Neuronal stem cell (in vitro differentiated cells): ENCODE results near the gene GATAD2A.

Experiments
- DNase-seq: peaks from one replicate; pipeline ENCODE4 v3.0.0-alpha.2; 2013; ENCODE audit warnings: low spot score
- H2AFZ ChIP-seq: one replicate; pipeline ENCODE4 v1.6.1; 2013; ENCODE audit warnings: mild to moderate bottlenecking, low read length, inconsistent platforms
- H2AK5ac ChIP-seq: 2 replicates; pipeline ENCODE4 v1.6.1; 2013; ENCODE audit warnings: low read depth, mild to moderate bottlenecking, inconsistent platforms, low read length, moderate library complexity, mixed read lengths
- H2BK120ac ChIP-seq: 2 replicates; pipeline ENCODE4 v1.6.1; 2013; ENCODE audit warnings: low read depth, mild to moderate bottlenecking, inconsistent platforms, low read length, moderate library complexity, mixed read lengths
- H2BK12ac ChIP-seq: one replicate; pipeline ENCODE4 v1.6.1; 2013; ENCODE audit warnings: low read length, inconsistent platforms
- H2BK15ac ChIP-seq: 2 replicates; pipeline ENCODE4 v1.6.1; 2013; ENCODE audit warnings: mild to moderate bottlenecking, low read length, inconsistent platforms, mixed read lengths
- H2BK5ac ChIP-seq: one replicate; pipeline ENCODE4 v1.6.1; 2013; ENCODE audit warnings: inconsistent platforms, mild to moderate bottlenecking, low read length, moderate library complexity
- H3K14ac ChIP-seq: one replicate; pipeline ENCODE4 v1.6.1; 2013; ENCODE audit warnings: low read length, inconsistent platforms
- H3K18ac ChIP-seq: 2 replicates; pipeline ENCODE4 v1.6.1; 2013; ENCODE audit warnings: low read length, inconsistent platforms
- H3K23ac ChIP-seq: 2 replicates; pipeline ENCODE4 v1.6.1; 2013; ENCODE audit warnings: low read depth, mild to moderate bottlenecking, mixed read lengths, low read length, inconsistent platforms; ENCODE audit not compliant: poor library complexity
- H3K27ac ChIP-seq: replicated peaks from 3 replicates; pipeline ENCODE4 v1.5.1; 2013; ENCODE audit warnings: low read length, inconsistent platforms
- H3K27me3 ChIP-seq, 3 experiments: 2 replicates each; pipeline ENCODE4 v1.6.1; 2013; ENCODE audit warnings: low read length in 3 of 3, mild to moderate bottlenecking in 2 of 3, inconsistent platforms in 1 of 3, low read depth in 1 of 3, mixed read lengths in 1 of 3, moderate library complexity in 1 of 3; ENCODE audit not compliant: control insufficient read depth in 3 of 3, insufficient read depth in 3 of 3
- H3K36me3 ChIP-seq, 2 donors: replicated peaks in 1 of 2; 2 replicates each; pipeline ENCODE4 v1.6.1; 2013; ENCODE audit warnings: low read length in 2 of 2; ENCODE audit not compliant: control insufficient read depth in 2 of 2, insufficient read depth in 2 of 2
- H3K4ac ChIP-seq: 2 replicates; pipeline ENCODE4 v1.6.1; 2013; ENCODE audit warnings: inconsistent platforms, mild to moderate bottlenecking, low read length, moderate library complexity
- H3K4me1 ChIP-seq, 2 donors: 1 replicate in 1 of 2; 2 replicates in 1 of 2; pipeline ENCODE4 v1.6.1; 2013; ENCODE audit warnings: low read length in 2 of 2, low read depth in 1 of 2; ENCODE audit not compliant: control insufficient read depth in 2 of 2, insufficient read depth in 1 of 2
- H3K4me2 ChIP-seq: one replicate; pipeline ENCODE4 v1.6.1; 2013; ENCODE audit warnings: mild to moderate bottlenecking, low read length, inconsistent platforms; ENCODE audit not compliant: insufficient read depth, poor library complexity, severe bottlenecking
- H3K4me3 ChIP-seq, 2 donors: 2 replicates each; pipeline ENCODE4 v1.5.1; 2013; ENCODE audit warnings: low read length in 2 of 2, mild to moderate bottlenecking in 2 of 2, inconsistent platforms in 1 of 2, moderate library complexity in 1 of 2
- H3K79me1 ChIP-seq: one replicate; pipeline ENCODE4 v1.6.1; 2013; ENCODE audit warnings: low read depth, mild to moderate bottlenecking, inconsistent platforms, low read length, moderate library complexity
- H3K9ac ChIP-seq: one replicate; pipeline ENCODE4 v1.6.1; 2013; ENCODE audit warnings: mild to moderate bottlenecking, low read depth, low read length, inconsistent platforms; ENCODE audit not compliant: poor library complexity
- H3K9me3 ChIP-seq, 2 donors: replicated peaks in 1 of 2; 2 replicates each; pipeline versions ENCODE3 to v1.6.1; 2013; ENCODE audit warnings: low read length in 2 of 2, mild to moderate bottlenecking in 2 of 2, inconsistent platforms in 1 of 2, low read depth in 1 of 2, mixed read lengths in 1 of 2, moderate library complexity in 1 of 2; ENCODE audit not compliant: control insufficient read depth in 2 of 2, insufficient read depth in 1 of 2
- H4K8ac ChIP-seq: one replicate; pipeline ENCODE4 v1.6.1; 2013; ENCODE audit warnings: low read depth, mild to moderate bottlenecking, inconsistent platforms, low read length, moderate library complexity
- H4K91ac ChIP-seq: one replicate; pipeline ENCODE4 v1.6.1; 2013; ENCODE audit warnings: low read length, low read depth, mild to moderate bottlenecking, inconsistent platforms; ENCODE audit not compliant: poor library complexity
- WGBS, 2 donors: extraction: QIAGEN DNeasy Blood & Tissue Kit; methylation state at CpG; one replicate each; pipeline ENCODE4 v1.1.7; 2013; ENCODE audit warnings: missing lambda C conversion rate in 2 of 2, mixed read lengths in 1 of 2; ENCODE audit not compliant: insufficient read length in 2 of 2, insufficient replicate concordance in 1 of 2; ENCODE audit errors: extremely low coverage in 2 of 2; 5-methylcytosine and 5-hydroxymethylcytosine counted together

Gene GATAD2A

GRCh38 chr19:19409205-19409604 is 3.7 kb downstream of the GATAD2A start:
- no peak for DNase-seq
- no peak overlapping the region for H3K27ac ChIP-seq
- peaks cover 12% of the 10 kb centered on the region for H3K79me1 ChIP-seq
- no peak overlapping the region for H3K14ac ChIP-seq
- no peak overlapping the region for H3K9ac ChIP-seq
- H3K9me3 ChIP-seq, result peaks cover 2 to 15% of the 10 kb centered on the region in 2 donors
- no peak overlapping the region for H2AFZ ChIP-seq
- no CpG with 5 or more reads among the region's 4 CpGs for WGBS, 2 donors
- H3K4me3 ChIP-seq, result no peak overlapping the region
- no peaks in the 10 kb centered on the region for H3K27me3 ChIP-seq
- H3K4ac ChIP-seq, result no peak overlapping the region
- no peak overlapping the region for H4K91ac ChIP-seq
- peaks cover 6 to 36% of the 10 kb centered on the region in 2 donors for H3K36me3 ChIP-seq
- no peak overlapping the region for H3K4me2 ChIP-seq
- H2AK5ac ChIP-seq, result no peak overlapping the region
- H2BK12ac ChIP-seq, result no peak overlapping the region
- no peak overlapping the region for H2BK120ac ChIP-seq
- no peak overlapping the region for H4K8ac ChIP-seq
- H2BK15ac ChIP-seq, result no peak overlapping the region
- no peak overlapping the region for H3K18ac ChIP-seq
- H3K4me1 ChIP-seq, result peaks cover 17 to 21% of the 10 kb centered on the region in 2 donors
- no peak overlapping the region for H2BK5ac ChIP-seq
- H3K23ac ChIP-seq, result no peak overlapping the region

- DNase-seq, result no peak
- Histone ChIP-seq H3K4me1 (peaks cover 17 to 21% of the 10 kb centered on the region in 2 donors), H2BK12ac (no peak overlapping the region), H3K79me1 (peaks cover 12% of the 10 kb centered on the region), H2BK5ac (no peak overlapping the region), H3K14ac (no peak overlapping the region), H3K18ac (no peak overlapping the region), H4K91ac (no peak overlapping the region), H2AK5ac (no peak overlapping the region), H3K27ac (no peak overlapping the region), H2BK15ac (no peak overlapping the region), H3K9ac (no peak overlapping the region), H3K36me3 (peaks cover 6 to 36% of the 10 kb centered on the region in 2 donors), H3K9me3 (peaks cover 2 to 15% of the 10 kb centered on the region in 2 donors), H3K4me2 (no peak overlapping the region), H3K4me3 (no peak overlapping the region), H4K8ac (no peak overlapping the region), H2BK120ac (no peak overlapping the region), H3K23ac (no peak overlapping the region), H2AFZ (no peak overlapping the region), H3K27me3 (no peaks in the 10 kb centered on the region), H3K4ac (no peak overlapping the region)
- WGBS, 2 donors, result 100% methylated on average over 1 of the region's 8 CpGs; no CpG with 5 or more reads in 1 of the 2 donors
Observed at GRCh38 chr19:19409631-19410030, 4.2 kb downstream of the GATAD2A start.

- DNase-seq, result no peak
- Histone ChIP-seq H2AFZ (no peak overlapping the region), H2BK15ac (no peak overlapping the region), H3K14ac (peak overlapping the region; percentile 94), H3K4ac (no peak overlapping the region), H3K36me3 (peaks cover 6 to 40% of the 10 kb centered on the region in 2 donors), H3K4me2 (no peak overlapping the region), H3K23ac (no peak overlapping the region), H2AK5ac (no peak overlapping the region), H2BK5ac (no peak overlapping the region), H4K91ac (no peak overlapping the region), H2BK120ac (no peak overlapping the region), H4K8ac (no peak overlapping the region), H3K27ac (no peak overlapping the region), H3K79me1 (peaks cover 12% of the 10 kb centered on the region), H3K4me3 (no peak overlapping the region), H3K18ac (peak overlapping the region; percentile 44), H2BK12ac (no peak overlapping the region), H3K9me3 (peaks cover 2 to 15% of the 10 kb centered on the region in 2 donors), H3K4me1 (peaks cover 17 to 18% of the 10 kb centered on the region in 2 donors), H3K27me3 (no peaks in the 10 kb centered on the region), H3K9ac (no peak overlapping the region)
- no CpG with 5 or more reads among the region's 15 CpGs for whole genome bisulfite sequencing, 2 donors
Observed at GRCh38 chr19:19410553-19411550, 5.4 kb downstream of the GATAD2A start.

GRCh38 chr19:19416280-19416679 is 10.8 kb downstream of the GATAD2A start:
- WGBS, 2 donors, result no CpG with 5 or more reads among the region's 1 CpG
- H3K9me3 ChIP-seq, result peaks cover 2 to 3% of the 10 kb centered on the region in 2 donors
- H3K27ac ChIP-seq, result no peak overlapping the region
- H4K8ac ChIP-seq, result no peak overlapping the region
- no peak overlapping the region for H2BK12ac ChIP-seq
- H3K36me3 ChIP-seq, result peaks cover 2 to 28% of the 10 kb centered on the region in 2 donors
- H3K14ac ChIP-seq, result no peak overlapping the region
- H3K18ac ChIP-seq, result no peak overlapping the region
- peaks cover 8% of the 10 kb centered on the region for H3K79me1 ChIP-seq
- H3K9ac ChIP-seq, result no peak overlapping the region
- no peak overlapping the region for H3K4me2 ChIP-seq
- no peak overlapping the region for H3K23ac ChIP-seq
- no peak for DNase-seq
- no peak overlapping the region for H3K4ac ChIP-seq
- H3K27me3 ChIP-seq, result no peaks in the 10 kb centered on the region
- no peak overlapping the region for H3K4me3 ChIP-seq
- peaks cover 4 to 7% of the 10 kb centered on the region in 2 donors for H3K4me1 ChIP-seq
- H2AK5ac ChIP-seq, result no peak overlapping the region
- H4K91ac ChIP-seq, result no peak overlapping the region
- no peak overlapping the region for H2BK5ac ChIP-seq
- H2BK15ac ChIP-seq, result no peak overlapping the region
- no peak overlapping the region for H2BK120ac ChIP-seq
- no peak overlapping the region for H2AFZ ChIP-seq
